IPS DF 19.7 (cell line): ENCODE measurements around the gene SCD5.

Experiments
- DNase-seq: peaks from one replicate; pipeline ENCODE4 v3.0.0-alpha.2; 2013; ENCODE audit warnings: low read depth, low spot score

The SCD5 gene

GRCh38 chr4:82797040-82797404, 1.6 kb downstream of the SCD5 start:
- no peak for DNase-seq

- no peak for DNase-seq
Observed at GRCh38 chr4:82792912-82793649, 5.5 kb downstream of the SCD5 start.

GRCh38 chr4:82791179-82791578, 7.4 kb downstream of the SCD5 start:
- DNase-seq = no peak

GRCh38 chr4:82790060-82790660, 8.4 kb downstream of the SCD5 start:
- no peak for DNase-seq

- DNase-seq = no peak
Observed at GRCh38 chr4:82789025-82789776, 9.4 kb downstream of the SCD5 start.

GRCh38 chr4:82787342-82787741, 11.3 kb downstream of the SCD5 start:
- no peak for DNase-seq

- no peak for DNase-seq
Observed at GRCh38 chr4:82786828-82787227, 11.8 kb downstream of the SCD5 start.

GRCh38 chr4:82785611-82786400, 12.8 kb downstream of the SCD5 start:
- no peak for DNase-seq

- DNase-seq = no peak
Observed at GRCh38 chr4:82784681-82785610, 13.7 kb downstream of the SCD5 start.

GRCh38 chr4:82782626-82783345, 15.8 kb downstream of the SCD5 start:
- peak; percentile 56 for DNase-seq

- DNase-seq = no peak
Observed at GRCh38 chr4:82780752-82781231, 17.8 kb downstream of the SCD5 start.

- no peak for DNase-seq
Observed at GRCh38 chr4:82780170-82780751, 18.3 kb downstream of the SCD5 start.

- DNase-seq = no peak
Observed at GRCh38 chr4:82779032-82779431, 19.6 kb downstream of the SCD5 start.

GRCh38 chr4:82777857-82778525, 20.6 kb downstream of the SCD5 start:
- DNase-seq = no peak

GRCh38 chr4:82776925-82777542, 21.6 kb downstream of the SCD5 start:
- no peak for DNase-seq

GRCh38 chr4:82775243-82775642, 23.4 kb downstream of the SCD5 start:
- no peak for DNase-seq

GRCh38 chr4:82774711-82775171, 23.9 kb downstream of the SCD5 start:
- no peak for DNase-seq

GRCh38 chr4:82773057-82773456, 25.5 kb downstream of the SCD5 start:
- no peak for DNase-seq

GRCh38 chr4:82770607-82771006, 28.0 kb downstream of the SCD5 start:
- DNase-seq = no peak
